DND-41 (cell line): ENCODE results near the gene RIOK1.

Experiments used
- ATAC-seq: fragments of 200-7000 bp; cut with Tn5 transposase; 3 replicates; pipeline ENCODE4 v1.9.1; 2021; ENCODE audit warnings: low read depth; ENCODE audit not compliant: insufficient read depth
- DNase-seq: peaks from one replicate; pipeline ENCODE4 v3.0.0-alpha.2; 2020
- H2AFZ ChIP-seq: 2 replicates; pipeline ENCODE4 v1.6.0; 2012; ENCODE audit warnings: low read depth, low read length
- H3K27ac ChIP-seq: 2 replicates; pipeline ENCODE4 v1.5.1; 2012; ENCODE audit warnings: low read length, inconsistent platforms
- H3K27me3 ChIP-seq: fragments of 200-600 bp; sonication (generic); 2 replicates; pipeline ENCODE4 v1.6.0; 2012; ENCODE audit warnings: low read length, mild to moderate bottlenecking, inconsistent platforms; ENCODE audit not compliant: insufficient read depth, poor library complexity
- H3K36me3 ChIP-seq: 2 replicates; pipeline ENCODE4 v1.5.1; 2012; ENCODE audit warnings: low read length, inconsistent platforms; ENCODE audit not compliant: insufficient read depth
- H3K4me1 ChIP-seq: 2 replicates; pipeline ENCODE4 v1.5.1; 2012; ENCODE audit warnings: mild to moderate bottlenecking, low read length; ENCODE audit not compliant: insufficient read depth
- H3K4me2 ChIP-seq: 2 replicates; pipeline ENCODE4 v1.6.0; 2012; ENCODE audit warnings: mild to moderate bottlenecking, moderate library complexity, low read length, inconsistent platforms; ENCODE audit not compliant: insufficient read depth
- H3K4me3 ChIP-seq, 2 experiments: fragments of 200-600 bp in 1 of 2; shearing (Covaris generic) in 1 of 2; 2 replicates each; pipeline ENCODE4 v1.5.1; 2012 to 2016; ENCODE audit warnings: inconsistent platforms in 2 of 2, low read length in 2 of 2, mild to moderate bottlenecking in 2 of 2, low read depth in 1 of 2, moderate library complexity in 1 of 2
- H3K79me2 ChIP-seq: 2 replicates; pipeline ENCODE4 v1.6.0; 2012; ENCODE audit warnings: low read length, inconsistent platforms; ENCODE audit not compliant: insufficient read depth
- H3K9ac ChIP-seq: 2 replicates; pipeline ENCODE4 v1.6.0; 2012; ENCODE audit warnings: low read depth, mild to moderate bottlenecking, inconsistent platforms, low read length, moderate library complexity
- H3K9me3 ChIP-seq: 2 replicates; pipeline ENCODE4 v1.5.1; 2012; ENCODE audit warnings: low read length, moderate library complexity, mild to moderate bottlenecking, inconsistent platforms; ENCODE audit not compliant: insufficient read depth, severe bottlenecking
- H4K20me1 ChIP-seq: 2 replicates; pipeline ENCODE4 v1.6.0; 2012; ENCODE audit warnings: low read length; ENCODE audit not compliant: insufficient read depth
- CTCF ChIP-seq: IDR thresholded peaks from 2 replicates; pipeline ENCODE4 v1.5.1; 2012; ENCODE audit warnings: borderline replicate concordance, low read length, moderate library complexity, mild to moderate bottlenecking; ENCODE audit not compliant: poor library complexity, severe bottlenecking; ENCODE audit errors: extremely low read depth
- EZH2 ChIP-seq: IDR thresholded peaks from 3 replicates; pipeline ENCODE4 v1.6.1; 2012; ENCODE audit warnings: borderline replicate concordance, low read depth, mild to moderate bottlenecking, moderate library complexity, low read length, inconsistent platforms; ENCODE audit not compliant: severe bottlenecking

RIOK1 gene

GRCh38 chr6:7431313-7431673 lies 41.7 kb downstream of the RIOK1 start:
- Histone ChIP-seq H4K20me1 (no peaks in the 10 kb centered on the region), H3K36me3 (no peaks in the 10 kb centered on the region), H3K9me3 (no peaks in the 10 kb centered on the region), H3K4me3 (no peak overlapping the region), H2AFZ (no peak overlapping the region), H3K4me1 (no peaks in the 10 kb centered on the region), H3K27ac (no peak overlapping the region), H3K79me2 (no peaks in the 10 kb centered on the region), H3K4me2 (no peak overlapping the region), H3K27me3 (no peaks in the 10 kb centered on the region), H3K9ac (no peak overlapping the region)
- TF ChIP-seq CTCF, result no peak
- no peak for TF ChIP-seq EZH2
- no peak for ATAC-seq
- DNase-seq, result no peak

- H3K9ac ChIP-seq, result no peak overlapping the region
- no peak overlapping the region for H3K27ac ChIP-seq
- DNase-seq (no peak), ATAC-seq (no peak)
- TF ChIP-seq CTCF, result no peak
- TF ChIP-seq EZH2, result no peak
- no peaks in the 10 kb centered on the region for H4K20me1 ChIP-seq
- H3K36me3 ChIP-seq, result no peaks in the 10 kb centered on the region
- H3K27me3 ChIP-seq, result no peaks in the 10 kb centered on the region
- no peak overlapping the region for H3K4me2 ChIP-seq
- no peaks in the 10 kb centered on the region for H3K4me1 ChIP-seq
- H3K9me3 ChIP-seq, result no peaks in the 10 kb centered on the region
- no peak overlapping the region for H3K4me3 ChIP-seq
- no peaks in the 10 kb centered on the region for H3K79me2 ChIP-seq
- no peak overlapping the region for H2AFZ ChIP-seq
These were observed 42.2 kb downstream of the RIOK1 start for GRCh38 chr6:7431674-7432390.

- Histone ChIP-seq H3K9ac (no peak overlapping the region), H3K9me3 (no peaks in the 10 kb centered on the region), H3K36me3 (no peaks in the 10 kb centered on the region), H3K4me2 (no peak overlapping the region), H3K4me3 (no peak overlapping the region), H2AFZ (no peak overlapping the region), H3K27ac (no peak overlapping the region), H3K79me2 (no peaks in the 10 kb centered on the region), H3K27me3 (no peaks in the 10 kb centered on the region), H3K4me1 (no peaks in the 10 kb centered on the region), H4K20me1 (no peaks in the 10 kb centered on the region)
- TF ChIP-seq EZH2 (no peak), CTCF (no peak)
- ATAC-seq (no peak), DNase-seq (no peak)
These were observed 42.9 kb downstream of the RIOK1 start for GRCh38 chr6:7432391-7433120.
